Vagina (tissue), 2 donors: ENCODE results near the gene SIGLEC1.

Source experiments
- POLR2AphosphoS5 ChIP-seq, 2 donors: sonication (generic); formaldehyde crosslinking; IDR thresholded peaks; one replicate each; pipeline ENCODE4 v1.9.0; 2017; ENCODE audit warnings: antibody characterized with exemption in 2 of 2, mild to moderate bottlenecking in 2 of 2, low read depth in 1 of 2; ENCODE audit not compliant: insufficient read depth in 1 of 2
- TF ChIP-seq, protein P1 (sequence below), 3 experiments: fragments of 450-650 bp in 2 of 3; fragments of 200-600 bp in 1 of 3; sonication (generic) in 1 of 3; IDR thresholded peaks; one replicate each; pipeline ENCODE4 v1.5.1; 2017 to 2019; ENCODE audit warnings: antibody characterized with exemption in 3 of 3, mild to moderate bottlenecking in 2 of 3, moderate library complexity in 2 of 3

DNA sequence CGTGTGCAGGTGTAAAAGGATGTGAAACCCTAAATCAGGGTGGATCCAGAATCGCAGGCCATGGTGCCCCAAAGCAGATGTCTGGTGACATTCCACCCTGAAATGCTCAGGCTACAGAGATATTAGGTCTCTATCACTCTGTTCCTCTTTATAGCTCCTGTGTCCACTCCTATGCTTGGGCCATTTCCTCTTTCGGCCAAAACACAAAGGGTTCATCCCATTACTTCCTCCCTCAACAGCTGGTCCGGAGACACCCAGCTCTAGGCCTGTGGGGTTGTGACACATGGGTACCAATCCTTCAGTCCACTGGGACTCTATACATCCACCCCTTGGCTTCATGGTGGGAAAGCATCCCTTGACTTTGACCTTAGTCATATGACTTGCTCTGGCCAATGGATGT lies 1.7 kb upstream of the SIGLEC1 start:
- TF ChIP-seq, protein P1, sequence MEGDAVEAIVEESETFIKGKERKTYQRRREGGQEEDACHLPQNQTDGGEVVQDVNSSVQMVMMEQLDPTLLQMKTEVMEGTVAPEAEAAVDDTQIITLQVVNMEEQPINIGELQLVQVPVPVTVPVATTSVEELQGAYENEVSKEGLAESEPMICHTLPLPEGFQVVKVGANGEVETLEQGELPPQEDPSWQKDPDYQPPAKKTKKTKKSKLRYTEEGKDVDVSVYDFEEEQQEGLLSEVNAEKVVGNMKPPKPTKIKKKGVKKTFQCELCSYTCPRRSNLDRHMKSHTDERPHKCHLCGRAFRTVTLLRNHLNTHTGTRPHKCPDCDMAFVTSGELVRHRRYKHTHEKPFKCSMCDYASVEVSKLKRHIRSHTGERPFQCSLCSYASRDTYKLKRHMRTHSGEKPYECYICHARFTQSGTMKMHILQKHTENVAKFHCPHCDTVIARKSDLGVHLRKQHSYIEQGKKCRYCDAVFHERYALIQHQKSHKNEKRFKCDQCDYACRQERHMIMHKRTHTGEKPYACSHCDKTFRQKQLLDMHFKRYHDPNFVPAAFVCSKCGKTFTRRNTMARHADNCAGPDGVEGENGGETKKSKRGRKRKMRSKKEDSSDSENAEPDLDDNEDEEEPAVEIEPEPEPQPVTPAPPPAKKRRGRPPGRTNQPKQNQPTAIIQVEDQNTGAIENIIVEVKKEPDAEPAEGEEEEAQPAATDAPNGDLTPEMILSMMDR (IDR thresholded peaks at IDR 0.05): no peak
- TF ChIP-seq POLR2AphosphoS5 (IDR thresholded peaks at IDR 0.05; ENCODE audit: insufficient read depth in 1 of 2, low read depth in 1 of 2): no peak
